Measurements from ENCODE around the gene GLCE.
"Not testable (repeated sequence)": the region's sequence is repeated elsewhere in the genome, so short reads cannot be mapped to it uniquely, and the experiment has no call there.

GLCE gene

GRCh38 chr15:69138963-69139362 is 21.5 kb upstream of the GLCE start:
- no peak for DNase-seq (ENCODE audit: low spot score)

- no peak for DNase-seq (ENCODE audit: low spot score)
Observed at GRCh38 chr15:69140306-69140705, 20.1 kb upstream of the GLCE start.

- no peak for DNase-seq (ENCODE audit: low spot score)
Observed at GRCh38 chr15:69141286-69141701, 19.1 kb upstream of the GLCE start.

GRCh38 chr15:69141833-69142232 is 18.6 kb upstream of the GLCE start:
- DNase-seq (ENCODE audit: low spot score), result no peak

- no peak for DNase-seq (ENCODE audit: low spot score)
Observed at GRCh38 chr15:69143756-69144436, 16.5 kb upstream of the GLCE start.

- DNase-seq (ENCODE audit: low spot score), result no peak
Observed at GRCh38 chr15:69144530-69144929, 15.9 kb upstream of the GLCE start.

GRCh38 chr15:69145149-69145693 is 15.2 kb upstream of the GLCE start:
- DNase-seq (ENCODE audit: low spot score), result no peak

- no peak for DNase-seq (ENCODE audit: low spot score)
Observed at GRCh38 chr15:69145694-69146492, 14.5 kb upstream of the GLCE start.

GRCh38 chr15:69146724-69147435 is 13.6 kb upstream of the GLCE start:
- no peak for DNase-seq (ENCODE audit: low spot score)

GRCh38 chr15:69148465-69148864 is 12.0 kb upstream of the GLCE start:
- no peak for DNase-seq (ENCODE audit: low spot score)

GRCh38 chr15:69149163-69149562 is 11.3 kb upstream of the GLCE start:
- DNase-seq (ENCODE audit: low spot score), result no peak

- no peak for DNase-seq (ENCODE audit: low spot score)
Observed at GRCh38 chr15:69149803-69150202, 10.6 kb upstream of the GLCE start.

GRCh38 chr15:69150336-69150735 is 10.1 kb upstream of the GLCE start:
- DNase-seq (ENCODE audit: low spot score), result no peak

GRCh38 chr15:69150841-69151240 is 9.6 kb upstream of the GLCE start:
- no peak for DNase-seq (ENCODE audit: low spot score)

- DNase-seq (ENCODE audit: low spot score), result no peak
Observed at GRCh38 chr15:69153046-69153445, 7.4 kb upstream of the GLCE start.

GRCh38 chr15:69153587-69153986 is 6.8 kb upstream of the GLCE start:
- DNase-seq (ENCODE audit: low spot score), result not testable (repeated sequence)

GRCh38 chr15:69154078-69154477 is 6.4 kb upstream of the GLCE start:
- peak; percentile 51 for DNase-seq (ENCODE audit: low spot score)

GRCh38 chr15:69154684-69155083 is 5.8 kb upstream of the GLCE start:
- peak; percentile 99 for DNase-seq (ENCODE audit: low spot score)

GRCh38 chr15:69156736-69157381 is 3.6 kb upstream of the GLCE start:
- no peak for DNase-seq (ENCODE audit: low spot score)

- DNase-seq (ENCODE audit: low spot score), result no peak
Observed at GRCh38 chr15:69158201-69158842, 2.1 kb upstream of the GLCE start.

GRCh38 chr15:69158843-69159240 is 1.6 kb upstream of the GLCE start:
- no peak for DNase-seq (ENCODE audit: low spot score)

GRCh38 chr15:69159805-69160140 is 662 bp upstream of the GLCE start:
- no peak for DNase-seq (ENCODE audit: low spot score)

Data from kidney capillary endothelial cell (primary cell).